ENCODE measurements around the gene FHOD3.

GRCh38 chr18:36330435-36331052 lies 33.0 kb downstream of the FHOD3 start:
- TF ChIP-seq, protein P1, sequence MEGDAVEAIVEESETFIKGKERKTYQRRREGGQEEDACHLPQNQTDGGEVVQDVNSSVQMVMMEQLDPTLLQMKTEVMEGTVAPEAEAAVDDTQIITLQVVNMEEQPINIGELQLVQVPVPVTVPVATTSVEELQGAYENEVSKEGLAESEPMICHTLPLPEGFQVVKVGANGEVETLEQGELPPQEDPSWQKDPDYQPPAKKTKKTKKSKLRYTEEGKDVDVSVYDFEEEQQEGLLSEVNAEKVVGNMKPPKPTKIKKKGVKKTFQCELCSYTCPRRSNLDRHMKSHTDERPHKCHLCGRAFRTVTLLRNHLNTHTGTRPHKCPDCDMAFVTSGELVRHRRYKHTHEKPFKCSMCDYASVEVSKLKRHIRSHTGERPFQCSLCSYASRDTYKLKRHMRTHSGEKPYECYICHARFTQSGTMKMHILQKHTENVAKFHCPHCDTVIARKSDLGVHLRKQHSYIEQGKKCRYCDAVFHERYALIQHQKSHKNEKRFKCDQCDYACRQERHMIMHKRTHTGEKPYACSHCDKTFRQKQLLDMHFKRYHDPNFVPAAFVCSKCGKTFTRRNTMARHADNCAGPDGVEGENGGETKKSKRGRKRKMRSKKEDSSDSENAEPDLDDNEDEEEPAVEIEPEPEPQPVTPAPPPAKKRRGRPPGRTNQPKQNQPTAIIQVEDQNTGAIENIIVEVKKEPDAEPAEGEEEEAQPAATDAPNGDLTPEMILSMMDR (conservative IDR thresholded peaks at IDR 0.05; ENCODE audit: low read length) = no peak
- TF ChIP-seq EZH2phosphoT487 (IDR thresholded peaks at IDR 0.05; ENCODE audit: borderline replicate concordance) = no peak
